H1 (cell line): ENCODE data around the gene TSHZ2. TPM values are rescaled to one million over a fixed set of nuclear protein-coding genes. Genes with fewer than 3 reads are reported as not detected.

Experiments used
- CTCF ChIA-PET: fragments of 300-600 bp; sonication (Branson Sonifier 250); formaldehyde crosslinking; loops from one replicate; lab custom pipeline; 2021; ENCODE audit not compliant: partially characterized antibody; lab: Charles Lee
- POLR2A ChIA-PET: fragments of 300-600 bp; sonication (Branson Sonifier 250); formaldehyde crosslinking; loops from one replicate; lab custom pipeline; 2021; ENCODE audit warnings: inconsistent platforms; ENCODE audit not compliant: partially characterized antibody; lab: Charles Lee
- DNase-seq, 2 experiments: peaks; one replicate each; pipeline versions ENCODE4 v3.0.0 to v3.0.0-alpha.2; 2010 to 2022; ENCODE audit warnings: low spot score in 2 of 2, low read depth in 1 of 2, mixed read lengths in 1 of 2
- FAIRE-seq: peaks from 2 replicates; lab custom pipeline; 2011; peaks lifted over from hg19 to GRCh38; lab: Jason Lieb, UNC
- H2AFZ ChIP-seq: 2 replicates; pipeline ENCODE4 v1.8.1; 2012; ENCODE audit warnings: low read length, inconsistent platforms
- H2AK5ac ChIP-seq: 2 replicates; pipeline ENCODE4 v1.6.1; 2013; ENCODE audit warnings: low read depth, low read length
- H2BK120ac ChIP-seq: replicated peaks from 2 replicates; pipeline ENCODE3; 2013; ENCODE audit warnings: low read depth, low read length, inconsistent platforms
- H2BK12ac ChIP-seq: 2 replicates; pipeline ENCODE4 v1.6.1; 2013; ENCODE audit warnings: low read depth, low read length
- H2BK15ac ChIP-seq: 2 replicates; pipeline ENCODE4 v1.6.1; 2013; ENCODE audit warnings: low read length
- H2BK20ac ChIP-seq: 2 replicates; pipeline ENCODE4 v1.6.1; 2013; ENCODE audit warnings: low read length
- H2BK5ac ChIP-seq: 2 replicates; pipeline ENCODE4 v1.6.1; 2013; ENCODE audit warnings: low read depth, low read length
- H3K14ac ChIP-seq: 2 replicates; pipeline ENCODE4 v1.6.1; 2013; ENCODE audit warnings: inconsistent platforms; ENCODE audit not compliant: insufficient read length
- H3K18ac ChIP-seq: 2 replicates; pipeline ENCODE4 v1.6.1; 2013; ENCODE audit warnings: low read length; ENCODE audit errors: extremely low read depth
- H3K23ac ChIP-seq: 2 replicates; pipeline ENCODE4 v1.6.1; 2013; ENCODE audit warnings: inconsistent platforms; ENCODE audit not compliant: insufficient read length
- H3K23me2 ChIP-seq: 2 replicates; pipeline ENCODE4 v1.6.1; 2013; ENCODE audit warnings: low read depth, low read length
- H3K27ac ChIP-seq: 2 replicates; pipeline ENCODE4 v1.6.1; 2011; ENCODE audit warnings: low read depth, low read length, inconsistent platforms
- H3K27me3 ChIP-seq, 4 experiments: replicated peaks in 1 of 4; 1 replicate in 1 of 4; 2 replicates in 3 of 4; pipeline versions ENCODE4 v1.6.1 to v1.8.1; 2011 to 2013; ENCODE audit warnings: low read length in 3 of 4, mild to moderate bottlenecking in 3 of 4, inconsistent platforms in 2 of 4, mixed read lengths in 2 of 4, moderate library complexity in 1 of 4; ENCODE audit not compliant: control insufficient read depth in 3 of 4, insufficient read depth in 3 of 4; ENCODE audit errors: extremely low read depth in 1 of 4
- H3K36me3 ChIP-seq, 4 experiments: 2 replicates each; pipeline versions ENCODE4 v1.6.1 to v1.8.1; 2011 to 2013; ENCODE audit warnings: mild to moderate bottlenecking in 4 of 4, low read length in 3 of 4, moderate library complexity in 2 of 4, control low read depth in 1 of 4, inconsistent platforms in 1 of 4; ENCODE audit not compliant: insufficient read depth in 4 of 4, control insufficient read depth in 2 of 4
- H3K4ac ChIP-seq: replicated peaks from 2 replicates; pipeline ENCODE3; 2013; ENCODE audit warnings: low read length, low read depth, mixed read lengths, inconsistent platforms; ENCODE audit not compliant: insufficient read length
- H3K4me1 ChIP-seq, 4 experiments: replicated peaks in 1 of 4; 1 replicate in 1 of 4; 2 replicates in 3 of 4; pipeline versions ENCODE4 v1.6.1 to v1.8.1; 2011 to 2013; ENCODE audit warnings: low read length in 3 of 4, inconsistent platforms in 2 of 4, mixed read lengths in 1 of 4; ENCODE audit not compliant: insufficient read depth in 4 of 4, control insufficient read depth in 3 of 4
- H3K4me2 ChIP-seq, 2 experiments: 2 replicates each; pipeline versions ENCODE4 v1.6.1 to v1.8.1; 2011 to 2013; ENCODE audit warnings: low read depth in 2 of 2, low read length in 2 of 2, control low read depth in 1 of 2, inconsistent platforms in 1 of 2, mild to moderate bottlenecking in 1 of 2; ENCODE audit not compliant: insufficient read depth in 1 of 2
- H3K4me3 ChIP-seq, 4 experiments: fragments of 200-600, 300-600 bp in 1 of 4; sonication (generic), shearing (Covaris generic), sonication (Bioruptor Twin) in 1 of 4; 2 replicates each; pipeline versions ENCODE4 v1.5.1 to v1.8.1; 2011 to 2016; ENCODE audit warnings: low read length in 4 of 4, low read depth in 3 of 4, control low read depth in 2 of 4, inconsistent platforms in 2 of 4, mild to moderate bottlenecking in 2 of 4, mixed read lengths in 1 of 4, moderate library complexity in 1 of 4; ENCODE audit not compliant: insufficient read depth in 2 of 4; ENCODE audit errors: extremely low read depth in 1 of 4
- H3K56ac ChIP-seq: replicated peaks from 2 replicates; pipeline ENCODE3; 2013; ENCODE audit warnings: low read depth, mild to moderate bottlenecking, mixed read lengths, low read length, inconsistent platforms; ENCODE audit not compliant: insufficient read length
- H3K79me1 ChIP-seq: 2 replicates; pipeline ENCODE4 v1.6.1; 2013; ENCODE audit warnings: low read depth, low read length, control low read depth
- H3K79me2 ChIP-seq, 2 experiments: 2 replicates each; pipeline versions ENCODE4 v1.6.1 to v1.8.1; 2012 to 2013; ENCODE audit warnings: low read length in 2 of 2, mild to moderate bottlenecking in 2 of 2, inconsistent platforms in 1 of 2; ENCODE audit not compliant: insufficient read depth in 2 of 2, control insufficient read depth in 1 of 2
- H3K9ac ChIP-seq, 4 experiments: replicated peaks in 1 of 4; 1 replicate in 1 of 4; 2 replicates in 3 of 4; pipeline versions ENCODE4 v1.6.1 to v1.8.1; 2011 to 2013; ENCODE audit warnings: low read depth in 3 of 4, low read length in 3 of 4, control low read depth in 2 of 4, mild to moderate bottlenecking in 2 of 4, moderate library complexity in 2 of 4, inconsistent platforms in 1 of 4; ENCODE audit errors: extremely low read depth in 1 of 4
- H3K9me3 ChIP-seq, 2 experiments: 2 replicates each; pipeline versions ENCODE4 v1.6.1 to v1.8.1; 2012 to 2013; ENCODE audit warnings: mild to moderate bottlenecking in 2 of 2, moderate library complexity in 2 of 2, control low read depth in 1 of 2, inconsistent platforms in 1 of 2, low read depth in 1 of 2, low read length in 1 of 2, mixed read lengths in 1 of 2; ENCODE audit not compliant: insufficient read depth in 2 of 2
- H4K20me1 ChIP-seq, 2 experiments: replicated peaks in 1 of 2; 2 replicates each; pipeline versions ENCODE3 to v1.8.1; 2011 to 2013; ENCODE audit warnings: inconsistent platforms in 2 of 2, low read length in 2 of 2, mild to moderate bottlenecking in 1 of 2; ENCODE audit not compliant: insufficient read depth in 2 of 2, control insufficient read depth in 1 of 2
- H4K5ac ChIP-seq: 2 replicates; pipeline ENCODE4 v1.6.1; 2013; ENCODE audit warnings: low read length, low read depth, mixed read lengths, inconsistent platforms; ENCODE audit not compliant: insufficient read length
- H4K8ac ChIP-seq: 2 replicates; pipeline ENCODE4 v1.8.0; 2013; ENCODE audit warnings: mild to moderate bottlenecking, moderate library complexity, low read length, inconsistent platforms; ENCODE audit not compliant: insufficient read depth; ENCODE audit errors: extremely low read depth
- H4K91ac ChIP-seq: replicated peaks from 2 replicates; pipeline ENCODE3; 2013; ENCODE audit warnings: low read length, mixed read lengths, inconsistent platforms; ENCODE audit not compliant: insufficient read length
- BACH1 ChIP-seq: IDR thresholded peaks from 2 replicates; pipeline ENCODE4 v1.6.1; 2012; ENCODE audit warnings: low read length, improper control_type of control experiment
- BCL11A ChIP-seq, 2 experiments: IDR thresholded peaks; one replicate each; pipeline ENCODE4 v1.6.1; 2011; ENCODE audit warnings: low read depth in 2 of 2, low read length in 2 of 2, mild to moderate bottlenecking in 2 of 2
- CHD1 ChIP-seq: IDR thresholded peaks from 2 replicates; pipeline ENCODE4 v1.6.1; 2012; ENCODE audit warnings: low read depth, low read length, improper control_type of control experiment
- EP300 ChIP-seq, 2 experiments: IDR thresholded peaks; 1 replicate in 1 of 2; 2 replicates in 1 of 2; pipeline ENCODE4 v1.6.1; 2011 to 2012; ENCODE audit warnings: low read depth in 2 of 2, low read length in 2 of 2, mild to moderate bottlenecking in 2 of 2, borderline replicate concordance in 1 of 2, inconsistent platforms in 1 of 2, moderate library complexity in 1 of 2
- KDM1A ChIP-seq: fragments of 200-600, 300-600 bp; sonication (generic); IDR thresholded peaks from 2 replicates; pipeline ENCODE4 v1.7.1; 2016; ENCODE audit warnings: mild to moderate bottlenecking, low read length, borderline replicate concordance
- KDM5A ChIP-seq: fragments of 200-600 bp; IDR thresholded peaks from 2 replicates; pipeline ENCODE4 v1.7.1; 2012; ENCODE audit warnings: mild to moderate bottlenecking, low read length, inconsistent platforms, mixed read lengths
- PHF8 ChIP-seq: fragments of 200-600 bp; sonication (generic); conservative IDR thresholded peaks from 2 replicates; pipeline ENCODE4 v1.7.1; 2012; ENCODE audit warnings: low read depth, mild to moderate bottlenecking, inconsistent platforms, low read length, moderate library complexity
- SP1 ChIP-seq: IDR thresholded peaks from 2 replicates; pipeline ENCODE4 v1.6.1; 2011; ENCODE audit warnings: low read depth, low read length
- YY1 ChIP-seq: IDR thresholded peaks from 2 replicates; pipeline ENCODE4 v1.6.1; 2011; ENCODE audit warnings: low read depth, mild to moderate bottlenecking, low read length
- WGBS, 2 experiments: shearing (Covaris generic) in 1 of 2; methylation state at CpG; one replicate each; pipeline versions ENCODE4 v1.1.6 to v1.1.7; 2013 to 2015; ENCODE audit warnings: low lambda C conversion rate in 2 of 2, mixed read lengths in 2 of 2, inconsistent platforms in 1 of 2, low coverage in 1 of 2, missing lambda C conversion rate in 1 of 2; ENCODE audit not compliant: insufficient replicate concordance in 2 of 2, insufficient coverage in 1 of 2, insufficient read length in 1 of 2; ENCODE audit errors: extremely low coverage in 1 of 2, missing lambda C conversion rate in 1 of 2; 5-methylcytosine and 5-hydroxymethylcytosine counted together
- polyA plus RNA-seq, 7 experiments: library from polyadenylated mRNA; depleted of rRNA in 3 of 7; stranded (reverse) in 5 of 7; unstranded in 2 of 7; fragments of >200 nt in 5 of 7; fragments of 200-250 nt in 2 of 7; gene quantifications; 1 replicate in 5 of 7; 2 replicates in 1 of 7; 4 replicates in 1 of 7; pipeline versions ENCODE4 v1.2.1 to v1.2.3, GENCODE V29; 2011 to 2013; ENCODE audit warnings: missing spikeins in 2 of 7, mixed read lengths in 2 of 7
- total RNA-seq: library from RNA; stranded (reverse); fragmentation: NEBNext Ultra II Directional; extraction: Animal tissue kit (Norgen Biotek cat#: 25700); gene quantifications from 2 replicates; pipeline ENCODE4 v1.2.1, GENCODE V29; 2021
- TF ChIP-seq, protein P1 (sequence below): IDR thresholded peaks from 2 replicates; pipeline ENCODE4 v1.6.1; 2012; ENCODE audit warnings: inconsistent platforms

The TSHZ2 gene
- total and polyA plus RNA-seq, 2 of the 8 experiments (the other 6 are each of a cell fraction or from before 2014, with no cell fraction given), result 0.14 to 0.30 TPM

DNA sequence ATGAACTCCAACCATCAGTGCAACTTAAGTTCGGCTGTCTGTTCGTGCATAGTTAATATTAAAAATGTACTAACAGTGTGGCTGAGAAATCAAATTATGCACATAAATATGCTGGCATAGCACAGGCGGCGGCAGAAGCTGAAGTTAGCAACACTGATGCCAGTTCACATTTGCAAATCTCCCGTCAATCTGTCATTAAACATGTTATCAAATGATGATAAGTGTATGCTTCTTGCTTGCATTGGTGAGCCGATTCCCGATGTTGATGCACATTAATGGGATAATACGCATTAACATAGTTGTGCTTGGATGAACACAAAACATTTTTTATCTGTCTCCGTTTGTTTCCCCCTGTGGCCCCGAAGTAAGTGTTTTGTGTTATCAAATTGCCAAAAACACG is 312.1 kb downstream of the TSHZ2 start:
- 80% methylated on average over 11 of the region's 11 CpGs; no CpG with 5 or more reads in 1 of the 2 experiments for WGBS, 2 experiments
- Histone ChIP-seq H3K4ac (no peak overlapping the region), H3K9ac (no peak overlapping the region), H3K56ac (no peak overlapping the region), H3K9me3 (no peaks in the 10 kb centered on the region), H2BK5ac (no peak overlapping the region; the same call in 1 of the 2 replicates), H2BK15ac (peak overlapping the region; percentile 19; the same call in 1 of the 2 replicates), H4K5ac (no peak overlapping the region), H4K91ac (no peak overlapping the region), H3K79me2 (no peaks in the 10 kb centered on the region), H3K23ac (no peak overlapping the region), H2AFZ (no peak overlapping the region), H2BK12ac (peak overlapping the region; percentile 10; the same call in 1 of the 2 replicates), H3K27me3 (no peaks in the 10 kb centered on the region), H3K4me2 (no peak overlapping the region), H3K27ac (no peak overlapping the region), H2AK5ac (no peak overlapping the region), H3K79me1 (no peaks in the 10 kb centered on the region), H3K23me2 (no peaks in the 10 kb centered on the region), H2BK20ac (peak overlapping the region; percentile 76; the same call in 1 of the 2 replicates), H3K4me3 (no peak overlapping the region), H4K20me1 (no peaks in the 10 kb centered on the region), H3K36me3 (no peaks in the 10 kb centered on the region), H4K8ac (no peak overlapping the region), H3K4me1 (peaks cover 11 to 30% (median 19%) of the 10 kb centered on the region in 4 experiments; a peak in 6 of 7 replicates), H3K14ac (no peak overlapping the region), H3K18ac (peak overlapping the region; percentile 26; the same call in 1 of the 2 replicates), H2BK120ac (peak overlapping the region; percentile 18)
- ChIA-PET POLR2A (interaction anchor here (1.4 kb wide), 1 partner anchor 59 kb away, joined by 4 read pairs; no protein-coding TSS in a partner anchor), CTCF (interaction anchor here (1.2 to 1.3 kb wide), 2 partner anchors 11 to 59 kb away, joined by 3 to 4 read pairs; no protein-coding TSS in a partner anchor)
- no peak for FAIRE-seq
- TF ChIP-seq YY1, result no peak
- TF ChIP-seq PHF8, result no peak
- no peak for TF ChIP-seq EP300 (IDR thresholded peaks at IDR 0.05; ENCODE audit: borderline replicate concordance in 1 of 2, low read depth in 2 of 2, low read length in 2 of 2)
- TF ChIP-seq, protein P1, sequence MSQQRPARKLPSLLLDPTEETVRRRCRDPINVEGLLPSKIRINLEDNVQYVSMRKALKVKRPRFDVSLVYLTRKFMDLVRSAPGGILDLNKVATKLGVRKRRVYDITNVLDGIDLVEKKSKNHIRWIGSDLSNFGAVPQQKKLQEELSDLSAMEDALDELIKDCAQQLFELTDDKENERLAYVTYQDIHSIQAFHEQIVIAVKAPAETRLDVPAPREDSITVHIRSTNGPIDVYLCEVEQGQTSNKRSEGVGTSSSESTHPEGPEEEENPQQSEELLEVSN, result no peak
- no peak for TF ChIP-seq KDM1A
- TF ChIP-seq BCL11A (IDR thresholded peaks at IDR 0.05; ENCODE audit: low read depth in 2 of 2, low read length in 2 of 2), result no peak
- TF ChIP-seq KDM5A, result no peak
- TF ChIP-seq BACH1, result no peak
- TF ChIP-seq SP1, result no peak
- no peak for TF ChIP-seq CHD1
- no peak for DNase-seq
